AG10803 (cell line): ENCODE data around the gene SLC6A12.

Experiments
- DNase-seq: peaks from one replicate; pipeline ENCODE4 v3.0.0; 2010; ENCODE audit warnings: low read depth
- H3K4me3 ChIP-seq: 2 replicates; pipeline ENCODE4 v1.5.1; 2011; ENCODE audit warnings: mild to moderate bottlenecking, low read length, control low read depth
- TF ChIP-seq, protein P1 (sequence below): conservative IDR thresholded peaks from 2 replicates; pipeline ENCODE4 v1.5.1; 2011; ENCODE audit warnings: mild to moderate bottlenecking, low read length, control low read depth, inconsistent platforms

The SLC6A12 gene

DNA sequence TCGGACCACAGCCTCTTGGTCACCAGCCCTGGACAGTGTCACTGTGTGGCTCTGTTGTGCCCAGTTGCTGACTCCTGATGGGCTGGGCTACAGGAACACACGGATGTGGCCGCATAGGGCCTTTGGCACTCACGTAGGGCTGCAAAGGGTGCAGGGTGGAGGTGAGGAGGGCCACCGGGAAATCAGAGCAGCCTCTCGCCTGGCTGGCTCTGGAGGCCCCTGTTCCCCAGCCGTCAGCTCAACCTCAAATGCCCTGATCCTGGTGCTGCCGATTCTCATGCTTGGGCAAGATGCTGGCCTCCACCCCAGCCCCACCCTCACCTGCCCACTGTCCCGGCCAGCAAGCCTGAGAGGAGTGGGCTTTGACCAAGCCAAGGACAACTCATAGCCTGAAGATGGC is 59.0 kb downstream of the SLC6A12 start:
- DNase-seq = no peak
- no peak overlapping the region for H3K4me3 ChIP-seq
- TF ChIP-seq, protein P1, sequence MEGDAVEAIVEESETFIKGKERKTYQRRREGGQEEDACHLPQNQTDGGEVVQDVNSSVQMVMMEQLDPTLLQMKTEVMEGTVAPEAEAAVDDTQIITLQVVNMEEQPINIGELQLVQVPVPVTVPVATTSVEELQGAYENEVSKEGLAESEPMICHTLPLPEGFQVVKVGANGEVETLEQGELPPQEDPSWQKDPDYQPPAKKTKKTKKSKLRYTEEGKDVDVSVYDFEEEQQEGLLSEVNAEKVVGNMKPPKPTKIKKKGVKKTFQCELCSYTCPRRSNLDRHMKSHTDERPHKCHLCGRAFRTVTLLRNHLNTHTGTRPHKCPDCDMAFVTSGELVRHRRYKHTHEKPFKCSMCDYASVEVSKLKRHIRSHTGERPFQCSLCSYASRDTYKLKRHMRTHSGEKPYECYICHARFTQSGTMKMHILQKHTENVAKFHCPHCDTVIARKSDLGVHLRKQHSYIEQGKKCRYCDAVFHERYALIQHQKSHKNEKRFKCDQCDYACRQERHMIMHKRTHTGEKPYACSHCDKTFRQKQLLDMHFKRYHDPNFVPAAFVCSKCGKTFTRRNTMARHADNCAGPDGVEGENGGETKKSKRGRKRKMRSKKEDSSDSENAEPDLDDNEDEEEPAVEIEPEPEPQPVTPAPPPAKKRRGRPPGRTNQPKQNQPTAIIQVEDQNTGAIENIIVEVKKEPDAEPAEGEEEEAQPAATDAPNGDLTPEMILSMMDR = no peak

DNA sequence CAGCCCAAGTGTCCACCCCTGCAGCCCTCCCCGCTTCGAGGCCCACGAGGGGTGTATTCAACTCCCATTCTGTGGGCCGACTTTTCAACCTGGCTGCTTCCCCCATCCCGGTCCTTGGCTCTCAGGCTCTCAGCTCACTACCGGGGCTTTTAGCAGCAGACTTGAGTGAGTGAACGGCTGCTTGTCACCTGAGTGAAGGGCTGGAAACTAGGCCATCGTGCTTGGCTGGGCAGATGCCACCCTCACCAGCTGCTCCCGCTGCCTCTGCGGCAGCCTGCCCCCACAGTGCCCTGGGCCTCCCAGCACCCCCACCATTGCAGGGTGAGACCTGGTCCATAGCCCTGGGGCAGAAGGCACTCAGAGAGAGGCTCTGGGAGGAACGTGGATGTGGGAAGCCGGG is 59.9 kb downstream of the SLC6A12 start:
- no peak overlapping the region for H3K4me3 ChIP-seq
- DNase-seq = no peak
- TF ChIP-seq, protein P1 = no peak

DNA sequence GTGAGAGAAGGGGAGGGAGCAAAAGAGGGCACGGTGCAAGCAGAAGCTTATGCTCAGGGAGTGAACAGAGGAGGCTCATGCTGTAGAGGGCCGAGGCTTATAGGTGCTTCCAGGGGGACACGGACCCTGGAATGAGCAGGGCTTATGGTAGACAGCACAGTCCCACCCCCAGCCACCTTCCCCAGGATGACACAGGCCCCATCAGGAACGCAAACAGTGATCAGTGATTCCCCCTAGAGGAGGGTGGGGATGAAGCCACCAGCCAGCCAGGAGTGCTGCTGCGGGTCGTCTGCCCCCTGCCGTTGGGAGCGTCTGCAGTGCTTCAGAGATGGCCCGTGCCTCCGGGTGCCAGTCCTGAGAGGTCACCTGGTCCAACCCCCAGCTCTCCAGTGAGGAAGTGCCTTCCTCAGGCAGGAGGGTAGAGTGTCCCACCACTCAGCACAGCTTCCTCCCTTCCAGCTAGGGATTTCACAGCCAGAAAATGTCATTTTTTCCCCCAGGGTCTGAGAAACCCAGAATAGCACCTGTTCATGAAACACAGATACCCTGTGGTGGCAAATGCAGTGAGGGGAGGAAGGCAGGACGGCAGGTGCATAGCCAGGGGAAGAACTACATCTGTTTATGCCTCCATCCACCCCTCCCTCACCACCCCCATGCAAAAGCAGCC is 60.7 kb downstream of the SLC6A12 start:
- TF ChIP-seq, protein P1 = peak; percentile 60

DNA sequence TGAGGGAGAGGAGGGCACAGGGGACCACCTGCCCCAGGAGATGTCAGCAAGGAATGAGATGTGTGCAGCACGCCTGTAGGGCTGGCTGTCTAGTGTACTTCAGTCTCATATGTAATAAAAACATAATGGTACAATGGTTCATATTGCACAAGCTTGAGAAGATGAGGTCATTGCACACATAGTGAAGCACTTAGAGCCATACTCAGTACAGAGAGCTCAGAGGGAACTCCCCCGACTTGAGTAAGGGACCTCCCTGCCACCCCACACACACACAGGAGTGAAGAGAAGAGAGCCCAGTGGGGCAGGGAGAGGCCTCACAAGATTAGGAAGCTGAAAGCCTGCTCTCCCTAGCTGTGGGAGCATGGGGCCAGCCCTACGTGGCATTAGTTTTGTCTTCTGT is 61.5 kb downstream of the SLC6A12 start:
- no peak overlapping the region for H3K4me3 ChIP-seq
- no peak for DNase-seq
- TF ChIP-seq, protein P1 = no peak

More for the DNA sequence above, 60.7 kb downstream of the SLC6A12 start:
- no peak overlapping the region for H3K4me3 ChIP-seq
- peak; percentile 25 for DNase-seq

DNA sequence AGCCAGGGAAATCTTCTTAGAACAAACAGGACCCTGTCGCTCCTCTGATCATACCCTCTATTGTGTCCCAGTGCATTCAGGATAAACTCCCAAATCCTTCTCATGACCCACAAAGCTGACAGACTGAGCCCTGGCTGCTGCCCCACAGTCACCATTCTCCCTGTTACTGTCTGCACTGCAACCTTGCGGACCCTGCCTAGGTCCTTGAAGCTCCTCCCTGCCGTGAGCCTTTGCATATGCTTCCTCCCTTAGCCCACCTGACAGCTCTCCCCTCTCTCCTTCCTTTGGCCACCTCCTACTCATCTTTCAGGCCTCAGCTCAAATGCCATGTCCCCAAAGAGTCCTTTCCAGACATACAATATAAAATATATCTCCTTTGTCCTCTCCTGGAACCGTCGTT is 62.4 kb downstream of the SLC6A12 start:
- TF ChIP-seq, protein P1 = no peak
- H3K4me3 ChIP-seq = no peak overlapping the region
- DNase-seq = no peak

DNA sequence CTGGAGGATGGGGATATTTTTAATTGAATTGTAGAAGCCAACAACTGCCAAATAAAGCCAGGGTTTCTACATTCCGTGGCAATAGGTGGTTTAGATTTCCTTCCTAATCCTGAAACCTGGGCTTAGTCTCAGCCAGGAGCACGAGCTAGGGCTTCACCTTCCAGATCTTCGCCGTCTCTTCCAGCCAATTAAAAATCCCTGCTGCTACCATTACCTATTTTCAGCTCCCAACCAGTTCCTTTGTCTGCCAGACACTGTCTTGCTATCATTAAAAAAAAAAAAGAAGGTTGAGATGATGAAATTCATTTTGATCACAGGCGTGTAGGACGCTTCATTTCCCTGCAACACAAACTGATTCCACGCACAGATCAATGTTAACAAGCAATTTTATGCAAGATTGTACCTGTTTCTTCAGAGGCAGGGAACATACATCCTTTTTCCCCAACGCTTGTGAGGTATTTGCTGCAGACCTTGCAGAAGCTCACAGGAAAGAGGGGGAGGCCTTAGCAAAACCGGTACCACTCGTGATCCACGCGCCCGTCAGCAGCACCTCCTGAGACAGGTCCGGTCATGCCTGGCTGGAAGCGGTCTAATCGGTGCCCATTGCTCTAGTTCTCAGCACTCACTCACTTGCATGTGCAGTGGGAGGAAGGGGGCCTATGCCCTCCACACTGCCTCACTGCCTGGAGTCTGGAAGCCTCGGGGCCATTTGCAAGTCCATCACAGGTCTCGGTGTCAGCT is 65.1 kb downstream of the SLC6A12 start:
- H3K4me3 ChIP-seq = no peak overlapping the region
- TF ChIP-seq, protein P1 = no peak
- DNase-seq = no peak

DNA sequence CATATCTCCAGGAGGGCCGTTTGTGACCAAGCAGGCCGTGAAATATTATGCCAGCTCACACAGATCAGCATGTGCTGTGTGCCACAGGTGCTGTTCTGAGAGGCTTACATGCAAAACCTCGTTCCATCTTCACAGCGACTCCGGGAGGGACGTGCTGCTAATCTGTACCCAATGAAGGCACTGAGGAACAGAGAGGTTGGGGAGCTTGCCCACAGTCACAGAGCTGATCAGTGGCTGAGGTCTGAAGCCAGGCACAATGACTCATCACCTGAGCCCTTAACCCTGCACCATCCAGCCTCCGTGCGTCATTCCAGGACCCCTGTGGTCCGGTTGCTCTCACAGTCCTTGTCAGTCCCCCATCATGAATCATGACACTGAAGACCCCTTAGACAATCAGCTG is 66.7 kb downstream of the SLC6A12 start:
- DNase-seq = no peak
- TF ChIP-seq, protein P1 = no peak
- H3K4me3 ChIP-seq = no peak overlapping the region
